SU-DHL-6 (cell line): ENCODE measurements around the gene ITPR1.

Experiments
- H2AFZ ChIP-seq: fragments of 200-600 bp; sonication (generic); 2 replicates; pipeline ENCODE4 v1.6.1; 2014; ENCODE audit warnings: low read depth, mild to moderate bottlenecking, moderate library complexity, mixed read lengths, antibody characterized with exemption, low read length; ENCODE audit not compliant: severe bottlenecking
- H3F3A ChIP-seq: fragments of 200-600 bp; shearing (Covaris generic); 2 replicates; pipeline ENCODE4 v1.6.0; 2016; ENCODE audit warnings: antibody characterized with exemption, mild to moderate bottlenecking; ENCODE audit not compliant: insufficient read depth
- H3K27ac ChIP-seq: fragments of 200-600 bp; sonication (generic); 2 replicates; pipeline ENCODE4 v1.5.1; 2016; ENCODE audit warnings: low read depth, mild to moderate bottlenecking, low read length, moderate library complexity, mixed read lengths
- H3K27me3 ChIP-seq: fragments of 200-600 bp; sonication (generic), shearing (Covaris generic); 2 replicates; pipeline ENCODE4 v1.6.0; 2014; ENCODE audit warnings: mild to moderate bottlenecking, low read length
- H3K36me3 ChIP-seq: fragments of 200-600 bp; sonication (generic); 2 replicates; pipeline ENCODE4 v1.6.1; 2014; ENCODE audit warnings: mild to moderate bottlenecking, low read length, mixed read lengths
- H3K4me2 ChIP-seq: fragments of 300-600, 200-600 bp; shearing (Covaris generic), sonication (generic); 2 replicates; pipeline ENCODE4 v1.6.0; 2014; ENCODE audit warnings: low read length, low read depth, mild to moderate bottlenecking; ENCODE audit not compliant: poor library complexity, severe bottlenecking
- H3K4me3 ChIP-seq: fragments of 200-600 bp; sonication (generic); 2 replicates; pipeline ENCODE4 v1.5.1; 2014; ENCODE audit warnings: antibody characterized with exemption, low read length, mild to moderate bottlenecking, mixed read lengths; ENCODE audit not compliant: insufficient read depth, poor library complexity, severe bottlenecking
- H3K79me2 ChIP-seq: fragments of 200-600 bp; sonication (generic); 2 replicates; pipeline ENCODE4 v1.6.1; 2014; ENCODE audit warnings: mild to moderate bottlenecking, low read length, moderate library complexity; ENCODE audit not compliant: insufficient read depth
- H3K9ac ChIP-seq: fragments of 200-600 bp; sonication (generic); 2 replicates; pipeline ENCODE4 v1.7.0; 2014; ENCODE audit warnings: mild to moderate bottlenecking, low read length
- H3K9me2 ChIP-seq: fragments of 200-600 bp; sonication (generic); replicated peaks from 2 replicates; pipeline ENCODE4 v1.6.1; 2014; ENCODE audit warnings: low read length; ENCODE audit not compliant: insufficient read depth
- H3K9me3 ChIP-seq: fragments of 200-600 bp; sonication (generic); 2 replicates; pipeline ENCODE4 v1.6.1; 2014; ENCODE audit warnings: low read length, mixed read lengths; ENCODE audit not compliant: insufficient read depth
- H4K20me1 ChIP-seq: fragments of 200-600 bp; sonication (generic); 2 replicates; pipeline ENCODE4 v1.6.1; 2014; ENCODE audit warnings: low read depth, mild to moderate bottlenecking, antibody characterized with exemption, low read length, moderate library complexity, mixed read lengths
- EZH2phosphoT487 ChIP-seq: fragments of 200-600 bp; sonication (generic), shearing (Covaris generic); conservative IDR thresholded peaks from 2 replicates; pipeline ENCODE4 v1.6.1; 2018; ENCODE audit warnings: mild to moderate bottlenecking, antibody characterized with exemption, low read length, moderate library complexity, mixed read lengths
- TF ChIP-seq, protein P1 (sequence below): fragments of 200-600 bp; sonication (generic); IDR thresholded peaks from one replicate; pipeline ENCODE4 v1.5.1; 2017; ENCODE audit warnings: antibody characterized with exemption, mild to moderate bottlenecking, low read length, moderate library complexity; ENCODE audit not compliant: insufficient read depth, poor library complexity, severe bottlenecking

The ITPR1 gene

GRCh38 chr3:4807381-4808280 is 314.5 kb downstream of the ITPR1 start:
- no peak overlapping the region for H3K27ac ChIP-seq
- TF ChIP-seq, protein P1, sequence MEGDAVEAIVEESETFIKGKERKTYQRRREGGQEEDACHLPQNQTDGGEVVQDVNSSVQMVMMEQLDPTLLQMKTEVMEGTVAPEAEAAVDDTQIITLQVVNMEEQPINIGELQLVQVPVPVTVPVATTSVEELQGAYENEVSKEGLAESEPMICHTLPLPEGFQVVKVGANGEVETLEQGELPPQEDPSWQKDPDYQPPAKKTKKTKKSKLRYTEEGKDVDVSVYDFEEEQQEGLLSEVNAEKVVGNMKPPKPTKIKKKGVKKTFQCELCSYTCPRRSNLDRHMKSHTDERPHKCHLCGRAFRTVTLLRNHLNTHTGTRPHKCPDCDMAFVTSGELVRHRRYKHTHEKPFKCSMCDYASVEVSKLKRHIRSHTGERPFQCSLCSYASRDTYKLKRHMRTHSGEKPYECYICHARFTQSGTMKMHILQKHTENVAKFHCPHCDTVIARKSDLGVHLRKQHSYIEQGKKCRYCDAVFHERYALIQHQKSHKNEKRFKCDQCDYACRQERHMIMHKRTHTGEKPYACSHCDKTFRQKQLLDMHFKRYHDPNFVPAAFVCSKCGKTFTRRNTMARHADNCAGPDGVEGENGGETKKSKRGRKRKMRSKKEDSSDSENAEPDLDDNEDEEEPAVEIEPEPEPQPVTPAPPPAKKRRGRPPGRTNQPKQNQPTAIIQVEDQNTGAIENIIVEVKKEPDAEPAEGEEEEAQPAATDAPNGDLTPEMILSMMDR, result no peak
- no peak for TF ChIP-seq EZH2phosphoT487
- H4K20me1 ChIP-seq, result no peaks in the 10 kb centered on the region
- H3K79me2 ChIP-seq, result no peaks in the 10 kb centered on the region
- no peak overlapping the region for H3K4me2 ChIP-seq
- no peaks in the 10 kb centered on the region for H3K9me2 ChIP-seq
- H3F3A ChIP-seq, result no peaks in the 10 kb centered on the region
- no peaks in the 10 kb centered on the region for H3K27me3 ChIP-seq
- H3K9ac ChIP-seq, result no peak overlapping the region
- no peak overlapping the region for H3K4me3 ChIP-seq
- H3K36me3 ChIP-seq, result no peaks in the 10 kb centered on the region
- H3K9me3 ChIP-seq, result no peaks in the 10 kb centered on the region
- no peak overlapping the region for H2AFZ ChIP-seq

GRCh38 chr3:4808637-4809036 is 315.5 kb downstream of the ITPR1 start:
- no peak overlapping the region for H3K9ac ChIP-seq
- no peak overlapping the region for H3K4me2 ChIP-seq
- H3K4me3 ChIP-seq, result no peak overlapping the region
- no peaks in the 10 kb centered on the region for H4K20me1 ChIP-seq
- H3K36me3 ChIP-seq, result no peaks in the 10 kb centered on the region
- no peak for TF ChIP-seq EZH2phosphoT487
- TF ChIP-seq, protein P1, result no peak
- H3K27me3 ChIP-seq, result no peaks in the 10 kb centered on the region
- H3K79me2 ChIP-seq, result no peaks in the 10 kb centered on the region
- no peaks in the 10 kb centered on the region for H3K9me3 ChIP-seq
- H3F3A ChIP-seq, result no peaks in the 10 kb centered on the region
- no peaks in the 10 kb centered on the region for H3K9me2 ChIP-seq
- no peak overlapping the region for H3K27ac ChIP-seq
- no peak overlapping the region for H2AFZ ChIP-seq

DNA sequence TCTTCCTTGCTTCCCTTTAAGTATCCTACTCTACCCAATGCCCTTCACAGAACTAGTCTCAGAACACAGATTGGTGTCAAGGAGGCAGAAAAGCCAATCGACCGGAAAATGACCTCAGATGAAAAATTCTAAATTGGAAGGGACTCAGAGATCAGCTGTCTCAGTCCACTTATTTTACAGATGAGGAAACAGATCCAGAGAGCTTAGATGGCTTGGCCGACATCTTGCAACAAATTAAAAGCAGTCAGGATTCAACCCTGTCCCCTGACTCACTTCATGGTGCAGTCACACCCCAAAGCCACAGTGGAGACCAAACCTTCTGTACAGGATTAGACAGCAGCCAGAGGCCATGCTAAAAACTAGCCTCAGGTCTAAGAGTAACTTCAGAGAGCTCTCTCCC is 316.8 kb downstream of the ITPR1 start:
- Histone ChIP-seq H3F3A (no peaks in the 10 kb centered on the region), H3K9ac (no peak overlapping the region), H3K9me3 (no peaks in the 10 kb centered on the region), H3K27ac (no peak overlapping the region), H3K36me3 (no peaks in the 10 kb centered on the region), H3K4me3 (no peak overlapping the region), H3K79me2 (no peaks in the 10 kb centered on the region), H2AFZ (no peak overlapping the region), H3K4me2 (no peak overlapping the region), H3K27me3 (no peaks in the 10 kb centered on the region), H3K9me2 (no peaks in the 10 kb centered on the region), H4K20me1 (no peaks in the 10 kb centered on the region)
- TF ChIP-seq, protein P1, result no peak
- no peak for TF ChIP-seq EZH2phosphoT487
